Cardiac fibroblast (primary cell): ENCODE data around the gene TRIM73.
A peak's percentile ranks its signal among the peaks of the same experiment; 100 is the strongest.
"Not testable (repeated sequence)": the region's sequence is repeated elsewhere in the genome, so short reads cannot be mapped to it uniquely, and the experiment has no call there.

ENCODE experiments used
- DNase-seq, 2 donors: peaks; one replicate each; pipeline versions ENCODE4 v3.0.0 to v3.0.0-alpha.2; 2010; ENCODE audit warnings: low read depth in 2 of 2
- H3K4me3 ChIP-seq, 2 donors: replicated peaks in 1 of 2; 1 replicate in 1 of 2; 2 replicates in 1 of 2; pipeline ENCODE4 v1.5.1; 2011; ENCODE audit warnings: low read depth in 2 of 2, low read length in 2 of 2, mild to moderate bottlenecking in 2 of 2, moderate library complexity in 1 of 2
- CTCF ChIP-seq: IDR thresholded peaks from one replicate; pipeline ENCODE4 v1.5.1; 2011; ENCODE audit warnings: low read depth, mild to moderate bottlenecking, low read length, inconsistent platforms

The TRIM73 gene

GRCh38 chr7:75452494-75452955 lies 57.1 kb downstream of the TRIM73 start:
- DNase-seq, H3K4me3 ChIP-seq: not testable (repeated sequence)
- peak; percentile 30 for TF ChIP-seq CTCF
